Mesenchymal stem cell (in vitro differentiated cells and primary cell): ENCODE measurements around the gene IGSF11.
"Not testable (repeated sequence)": the region's sequence is repeated elsewhere in the genome, so short reads cannot be mapped to it uniquely, and the experiment has no call there.

Experiments
- DNase-seq: peaks from one replicate; pipeline ENCODE4 v3.0.0-alpha.2; 2013
- H2AFZ ChIP-seq: one replicate; pipeline ENCODE4 v1.6.1; 2013; ENCODE audit warnings: low read depth, mild to moderate bottlenecking, control low read depth, inconsistent platforms, low read length, moderate library complexity
- H2AK5ac ChIP-seq: 2 replicates; pipeline ENCODE4 v1.6.1; 2013; ENCODE audit warnings: low read length, moderate library complexity, mild to moderate bottlenecking, inconsistent platforms; ENCODE audit not compliant: severe bottlenecking
- H2BK120ac ChIP-seq: one replicate; pipeline ENCODE4 v1.6.1; 2013; ENCODE audit warnings: low read depth, mild to moderate bottlenecking, inconsistent platforms, low read length, moderate library complexity
- H2BK12ac ChIP-seq, 2 experiments: one replicate each; pipeline ENCODE4 v1.6.1; 2013; ENCODE audit warnings: inconsistent platforms in 2 of 2, low read length in 2 of 2, mild to moderate bottlenecking in 2 of 2, moderate library complexity in 2 of 2, control low read depth in 1 of 2
- H2BK15ac ChIP-seq: one replicate; pipeline ENCODE4 v1.6.1; 2013; ENCODE audit warnings: mild to moderate bottlenecking, low read depth, inconsistent platforms; ENCODE audit not compliant: poor library complexity, severe bottlenecking
- H2BK5ac ChIP-seq: 2 replicates; pipeline ENCODE4 v1.6.1; 2013; ENCODE audit warnings: low read depth, mild to moderate bottlenecking, low read length, control low read depth, inconsistent platforms; ENCODE audit not compliant: poor library complexity, severe bottlenecking
- H3K14ac ChIP-seq, 2 experiments: one replicate each; pipeline ENCODE4 v1.6.1; 2013; ENCODE audit warnings: inconsistent platforms in 2 of 2, low read length in 2 of 2, control low read depth in 1 of 2, mild to moderate bottlenecking in 1 of 2, moderate library complexity in 1 of 2
- H3K18ac ChIP-seq, 2 experiments: one replicate each; pipeline ENCODE4 v1.6.1; 2013; ENCODE audit warnings: inconsistent platforms in 2 of 2, low read length in 2 of 2, control low read depth in 1 of 2, low read depth in 1 of 2, mild to moderate bottlenecking in 1 of 2
- H3K23ac ChIP-seq, 2 experiments: one replicate each; pipeline ENCODE4 v1.6.1; 2013; ENCODE audit warnings: inconsistent platforms in 2 of 2, low read length in 2 of 2, mild to moderate bottlenecking in 2 of 2, moderate library complexity in 2 of 2, control low read depth in 1 of 2
- H3K27ac ChIP-seq: 2 replicates; pipeline ENCODE4 v1.5.1; 2013; ENCODE audit warnings: mild to moderate bottlenecking, moderate library complexity, low read length, control low read depth, inconsistent platforms; ENCODE audit not compliant: poor library complexity, severe bottlenecking
- H3K27me3 ChIP-seq, 2 experiments: 2 replicates each; pipeline versions ENCODE4 v1.6.1 to v1.7.0; 2013; ENCODE audit warnings: low read length in 2 of 2, mild to moderate bottlenecking in 2 of 2, moderate library complexity in 2 of 2, control low read depth in 1 of 2, inconsistent platforms in 1 of 2; ENCODE audit not compliant: control insufficient read depth in 1 of 2, insufficient read depth in 1 of 2
- H3K36me3 ChIP-seq, 2 experiments: 2 replicates each; pipeline versions ENCODE4 v1.6.1 to v1.7.0; 2013; ENCODE audit warnings: low read length in 2 of 2, control low read depth in 1 of 2, inconsistent platforms in 1 of 2, low read depth in 1 of 2, mild to moderate bottlenecking in 1 of 2; ENCODE audit not compliant: insufficient read depth in 2 of 2, control insufficient read depth in 1 of 2
- H3K4ac ChIP-seq, 2 experiments: one replicate each; pipeline ENCODE4 v1.6.1; 2013; ENCODE audit warnings: inconsistent platforms in 2 of 2, low read length in 2 of 2, mild to moderate bottlenecking in 2 of 2, moderate library complexity in 2 of 2, control low read depth in 1 of 2, low read depth in 1 of 2
- H3K4me1 ChIP-seq: 2 replicates; pipeline ENCODE4 v1.6.1; 2013; ENCODE audit warnings: low read depth, low read length, control low read depth; ENCODE audit not compliant: control insufficient read depth, insufficient read depth
- H3K4me2 ChIP-seq: 2 replicates; pipeline ENCODE4 v1.6.1; 2013; ENCODE audit warnings: low read length, mild to moderate bottlenecking, inconsistent platforms; ENCODE audit not compliant: poor library complexity, severe bottlenecking
- H3K4me3 ChIP-seq, 2 experiments: 2 replicates each; pipeline versions ENCODE4 v1.5.1 to v1.7.0; 2013; ENCODE audit warnings: low read length in 2 of 2, mild to moderate bottlenecking in 2 of 2, control low read depth in 1 of 2, low read depth in 1 of 2; ENCODE audit not compliant: insufficient read depth in 1 of 2
- H3K79me1 ChIP-seq: replicated peaks from 2 replicates; pipeline ENCODE4 v1.6.1; 2013; ENCODE audit warnings: mild to moderate bottlenecking, control low read depth, low read length, inconsistent platforms; ENCODE audit not compliant: poor library complexity, severe bottlenecking
- H3K9ac ChIP-seq: 2 replicates; pipeline ENCODE4 v1.7.0; 2013; ENCODE audit warnings: mild to moderate bottlenecking, low read length, moderate library complexity
- H3K9me3 ChIP-seq: 2 replicates; pipeline ENCODE4 v1.7.0; 2013; ENCODE audit warnings: mild to moderate bottlenecking, low read length; ENCODE audit not compliant: control insufficient read depth
- H4K8ac ChIP-seq: one replicate; pipeline ENCODE4 v1.6.1; 2013; ENCODE audit warnings: inconsistent platforms, mild to moderate bottlenecking, low read length, moderate library complexity
- H4K91ac ChIP-seq: one replicate; pipeline ENCODE4 v1.6.1; 2013; ENCODE audit warnings: mild to moderate bottlenecking, low read length, inconsistent platforms
- WGBS: methylation state at CpG from one replicate; pipeline ENCODE4 v1.1.7; 2013; ENCODE audit warnings: mixed read lengths; 5-methylcytosine and 5-hydroxymethylcytosine counted together

Gene IGSF11

GRCh38 chr3:119072451-119072850, 37.8 kb upstream of the IGSF11 start:
- H2AK5ac ChIP-seq, DNase-seq, H4K91ac ChIP-seq, H3K18ac ChIP-seq, H2BK12ac ChIP-seq, H2BK5ac ChIP-seq, H3K27ac ChIP-seq, H3K9me3 ChIP-seq, H3K4me3 ChIP-seq, H3K4me2 ChIP-seq, H2BK15ac ChIP-seq, H3K4ac ChIP-seq, H3K79me1 ChIP-seq, H3K23ac ChIP-seq, H3K14ac ChIP-seq, H3K36me3 ChIP-seq, H3K9ac ChIP-seq, H4K8ac ChIP-seq, H3K4me1 ChIP-seq, H2AFZ ChIP-seq, H3K27me3 ChIP-seq, H2BK120ac ChIP-seq: not testable (repeated sequence)
- 87% methylated on average over 15 of the region's 15 CpGs for WGBS

- Histone ChIP-seq H2AFZ (no peak overlapping the region), H3K4me1 (no peaks in the 10 kb centered on the region), H3K18ac (no peak overlapping the region), H3K9me3 (no peaks in the 10 kb centered on the region), H3K23ac (no peak overlapping the region), H4K8ac (no peak overlapping the region), H2BK120ac (no peak overlapping the region), H2BK15ac (no peak overlapping the region), H3K4ac (no peak overlapping the region), H3K79me1 (no peaks in the 10 kb centered on the region), H3K9ac (no peak overlapping the region), H3K27me3 (no peaks in the 10 kb centered on the region), H2BK12ac (no peak overlapping the region), H3K36me3 (no peaks in the 10 kb centered on the region), H3K4me2 (no peak overlapping the region), H3K4me3 (no peak overlapping the region), H3K27ac (no peak overlapping the region), H2BK5ac (no peak overlapping the region), H4K91ac (no peak overlapping the region), H3K14ac (no peak overlapping the region), H2AK5ac (no peak overlapping the region)
- DNase-seq, result no peak
- WGBS, result 75% methylated on average over 1 of the region's 3 CpGs
Observed at GRCh38 chr3:119069725-119070124, 35.1 kb upstream of the IGSF11 start.

GRCh38 chr3:119063471-119063870, 28.8 kb upstream of the IGSF11 start:
- H3K14ac ChIP-seq, result no peak overlapping the region
- no peak overlapping the region for H2BK15ac ChIP-seq

GRCh38 chr3:119062892-119063291, 28.2 kb upstream of the IGSF11 start:
- Histone ChIP-seq H3K9ac (no peak overlapping the region), H2AFZ (no peak overlapping the region), H3K36me3 (no peaks in the 10 kb centered on the region), H4K91ac (no peak overlapping the region), H2AK5ac (no peak overlapping the region), H2BK12ac (no peak overlapping the region), H3K79me1 (no peaks in the 10 kb centered on the region), H3K27ac (no peak overlapping the region), H2BK120ac (no peak overlapping the region), H3K4me3 (no peak overlapping the region), H3K14ac (no peak overlapping the region), H3K9me3 (no peaks in the 10 kb centered on the region), H3K23ac (no peak overlapping the region), H3K27me3 (no peaks in the 10 kb centered on the region), H3K4me2 (no peak overlapping the region), H4K8ac (no peak overlapping the region), H3K4ac (no peak overlapping the region), H2BK5ac (no peak overlapping the region), H3K18ac (no peak overlapping the region), H2BK15ac (no peak overlapping the region), H3K4me1 (no peaks in the 10 kb centered on the region)
- no peak for DNase-seq
- no CpG with 5 or more reads among the region's 2 CpGs for WGBS

More at GRCh38 chr3:119063471-119063870, 28.8 kb upstream of the IGSF11 start:
- no peak overlapping the region for H3K4me2 ChIP-seq
- H3K79me1 ChIP-seq, result no peaks in the 10 kb centered on the region
- H2BK5ac ChIP-seq, result no peak overlapping the region
- H3K4ac ChIP-seq, result no peak overlapping the region
- H3K9me3 ChIP-seq, result no peaks in the 10 kb centered on the region
- DNase-seq, result no peak
- no peaks in the 10 kb centered on the region for H3K4me1 ChIP-seq
- H2AK5ac ChIP-seq, result no peak overlapping the region
- H4K8ac ChIP-seq, result no peak overlapping the region
- H3K4me3 ChIP-seq, result no peak overlapping the region
- H3K36me3 ChIP-seq, result no peaks in the 10 kb centered on the region
- H3K9ac ChIP-seq, result no peak overlapping the region
- H3K27ac ChIP-seq, result no peak overlapping the region
- no peak overlapping the region for H2AFZ ChIP-seq
- no peak overlapping the region for H3K18ac ChIP-seq
- no peak overlapping the region for H2BK120ac ChIP-seq
- no peak overlapping the region for H4K91ac ChIP-seq
- H3K23ac ChIP-seq, result no peak overlapping the region
- no peaks in the 10 kb centered on the region for H3K27me3 ChIP-seq
- H2BK12ac ChIP-seq, result no peak overlapping the region
- no CpG with 5 or more reads among the region's 1 CpG for WGBS
